Prostate gland (tissue), 2 donors: Measurements from ENCODE around the gene SYNC.

Experiments used
- POLR2A ChIP-seq: fragments of 450-650 bp; IDR thresholded peaks from one replicate; pipeline ENCODE4 v1.6.1; 2016; ENCODE audit warnings: antibody characterized with exemption, mild to moderate bottlenecking
- POLR2AphosphoS5 ChIP-seq: sonication (generic); formaldehyde crosslinking; IDR thresholded peaks from one replicate; pipeline ENCODE4 v1.6.1; 2017; ENCODE audit warnings: antibody characterized with exemption
- TF ChIP-seq, protein P1 (sequence below), 4 experiments: fragments of 200-600 bp in 2 of 4; fragments of 450-650 bp in 2 of 4; sonication (generic) in 2 of 4; IDR thresholded peaks; 1 replicate in 3 of 4; 2 replicates in 1 of 4; pipeline ENCODE4 v1.5.1; 2016 to 2019; ENCODE audit warnings: antibody characterized with exemption in 4 of 4, mild to moderate bottlenecking in 2 of 4, moderate library complexity in 2 of 4

DNA sequence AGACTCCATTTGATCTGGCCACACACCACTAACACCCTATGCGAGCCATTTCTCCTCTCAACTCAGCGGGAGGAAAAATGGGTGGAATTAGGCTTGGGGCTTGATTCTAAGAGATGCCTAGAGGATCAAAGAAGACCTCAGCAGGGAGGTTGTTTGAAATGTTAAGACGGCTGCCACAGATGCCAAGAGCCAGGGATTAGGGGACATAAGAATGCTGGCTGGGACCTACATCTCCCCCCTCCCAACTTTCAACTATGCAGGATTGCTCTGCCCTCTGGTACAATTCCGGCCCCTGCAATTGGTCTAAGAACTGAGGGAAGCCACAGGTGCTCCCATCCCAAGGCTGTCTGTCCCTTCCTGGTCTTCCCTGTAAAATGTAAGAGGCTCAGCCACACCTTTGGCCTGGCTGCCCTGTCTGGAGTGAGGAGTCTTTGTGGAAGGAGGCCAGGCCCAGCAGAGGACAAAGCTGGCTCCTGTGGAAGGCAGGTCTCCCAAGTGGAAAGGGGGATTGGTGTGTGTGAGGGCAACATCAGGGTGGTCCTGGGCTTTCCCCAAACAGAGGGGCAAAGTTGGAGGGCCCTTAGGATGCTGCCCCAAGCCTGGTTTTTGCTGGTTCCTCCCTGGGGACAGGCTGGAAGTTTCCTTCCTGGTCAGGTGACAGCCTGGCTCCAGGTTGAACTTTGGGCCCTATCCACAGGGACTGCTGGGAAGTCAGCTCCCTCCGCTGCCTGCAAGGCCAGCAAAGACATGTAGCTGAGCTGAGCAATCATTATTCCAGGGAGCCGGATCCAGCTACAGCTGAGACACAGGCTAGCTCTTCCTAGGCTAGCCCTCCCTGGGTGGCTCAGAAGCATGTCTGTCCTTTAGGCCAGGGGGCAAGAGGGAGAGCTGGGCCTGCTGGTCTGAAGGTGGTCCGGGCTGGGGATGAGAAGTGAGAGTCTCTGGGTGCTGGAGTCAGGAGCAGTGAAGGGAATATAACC is 34.5 kb upstream of the SYNC start:
- TF ChIP-seq POLR2A (no peak), POLR2AphosphoS5 (no peak)
- TF ChIP-seq, protein P1, sequence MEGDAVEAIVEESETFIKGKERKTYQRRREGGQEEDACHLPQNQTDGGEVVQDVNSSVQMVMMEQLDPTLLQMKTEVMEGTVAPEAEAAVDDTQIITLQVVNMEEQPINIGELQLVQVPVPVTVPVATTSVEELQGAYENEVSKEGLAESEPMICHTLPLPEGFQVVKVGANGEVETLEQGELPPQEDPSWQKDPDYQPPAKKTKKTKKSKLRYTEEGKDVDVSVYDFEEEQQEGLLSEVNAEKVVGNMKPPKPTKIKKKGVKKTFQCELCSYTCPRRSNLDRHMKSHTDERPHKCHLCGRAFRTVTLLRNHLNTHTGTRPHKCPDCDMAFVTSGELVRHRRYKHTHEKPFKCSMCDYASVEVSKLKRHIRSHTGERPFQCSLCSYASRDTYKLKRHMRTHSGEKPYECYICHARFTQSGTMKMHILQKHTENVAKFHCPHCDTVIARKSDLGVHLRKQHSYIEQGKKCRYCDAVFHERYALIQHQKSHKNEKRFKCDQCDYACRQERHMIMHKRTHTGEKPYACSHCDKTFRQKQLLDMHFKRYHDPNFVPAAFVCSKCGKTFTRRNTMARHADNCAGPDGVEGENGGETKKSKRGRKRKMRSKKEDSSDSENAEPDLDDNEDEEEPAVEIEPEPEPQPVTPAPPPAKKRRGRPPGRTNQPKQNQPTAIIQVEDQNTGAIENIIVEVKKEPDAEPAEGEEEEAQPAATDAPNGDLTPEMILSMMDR (IDR thresholded peaks at IDR 0.05), result no peak
